Keratinocyte (primary cell): ENCODE results near the gene POMT2.

Experiments
- CTCF ChIP-seq, 3 experiments: IDR thresholded peaks in 1 of 3; conservative IDR thresholded peaks in 1 of 3; optimal IDR thresholded peaks in 1 of 3; 2 replicates in 2 of 3; 3 replicates in 1 of 3; pipeline versions ENCODE3 to v1.5.1; 2011; ENCODE audit warnings: low read length in 3 of 3, mild to moderate bottlenecking in 3 of 3, moderate library complexity in 2 of 3, control low read depth in 1 of 3, inconsistent platforms in 1 of 3; ENCODE audit not compliant: insufficient read depth in 2 of 3; ENCODE audit errors: extremely low read depth in 1 of 3
- EZH2 ChIP-seq: IDR thresholded peaks from one replicate; pipeline ENCODE4 v1.6.1; 2012; ENCODE audit warnings: inconsistent platforms, mild to moderate bottlenecking, low read length, moderate library complexity

DNA sequence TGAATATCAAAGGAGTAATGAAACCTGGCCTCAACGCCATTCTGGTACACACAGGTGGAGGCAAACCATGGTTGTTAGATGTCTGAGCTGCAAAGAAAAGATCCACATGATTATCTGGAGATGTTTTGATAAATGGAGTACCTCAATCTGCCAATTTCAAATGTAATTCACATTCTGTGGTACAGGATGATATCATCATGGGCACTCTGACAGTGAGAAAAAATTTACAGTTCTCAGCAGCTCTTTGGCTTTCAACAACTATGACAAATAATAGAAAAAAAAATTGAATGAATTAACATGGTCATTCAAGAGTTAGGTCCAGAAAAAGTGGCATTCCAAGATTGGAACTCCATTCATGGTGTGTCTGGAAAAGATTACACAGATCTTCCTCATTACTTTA, 38.9 kb upstream of the POMT2 start:
- TF ChIP-seq CTCF (optimal IDR thresholded peaks at IDR 0.05 in 1 of 3, IDR thresholded peaks at IDR 0.05 in 1 of 3, conservative IDR thresholded peaks at IDR 0.05 in 1 of 3; ENCODE audit: extremely low read depth in 1 of 3, insufficient read depth in 2 of 3, low read length in 3 of 3): no peak
- no peak for TF ChIP-seq EZH2
